Measurements from ENCODE around the gene RNF41.

RNF41 gene

DNA sequence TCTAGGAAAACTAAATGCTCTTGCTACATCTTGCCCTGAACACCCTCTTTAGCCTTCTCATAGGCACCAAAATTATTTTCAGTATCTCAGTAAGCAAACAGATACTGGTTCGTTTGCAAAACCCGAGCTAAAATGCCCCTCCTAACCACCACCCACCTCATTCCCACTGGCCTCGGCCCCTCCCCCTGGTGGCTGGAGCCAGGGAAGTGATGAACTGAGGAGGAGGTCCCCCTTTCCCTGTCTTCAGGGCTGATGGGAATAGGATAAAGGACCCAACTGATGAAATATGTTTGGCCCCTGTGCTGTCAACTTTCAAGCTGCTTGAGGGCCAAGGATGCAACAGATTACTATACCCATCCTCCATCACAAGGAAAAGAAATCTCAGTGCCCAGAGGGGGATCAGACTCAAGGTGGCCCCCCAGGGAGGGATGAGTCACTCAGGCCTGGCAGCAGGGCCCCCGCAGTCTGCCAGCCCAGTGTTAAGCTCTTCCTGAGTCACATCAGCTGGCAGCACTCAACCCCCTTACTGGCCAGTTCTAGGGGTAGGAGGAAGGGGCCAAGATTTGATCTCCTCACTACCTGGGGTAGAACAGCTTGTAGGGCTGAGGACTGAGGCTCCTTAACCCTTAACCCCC lies 34.7 kb upstream of the RNF41 start:
- Histone ChIP-seq H3K36me3 (ENCODE audit: control insufficient read depth, low read length) (peaks cover 57% of the 10 kb centered on the region), H3K4me1 (ENCODE audit: control insufficient read depth, low read length) (peaks cover 20% of the 10 kb centered on the region), H4K20me1 (ENCODE audit: control insufficient read depth, insufficient read depth, low read depth, low read length) (no peaks in the 10 kb centered on the region), H3K27me3 (ENCODE audit: control insufficient read depth, low read length) (no peaks in the 10 kb centered on the region), H3F3A (ENCODE audit: control insufficient read depth, insufficient read depth) (peaks cover 3% of the 10 kb centered on the region), H3K4me3 (ENCODE audit: low read length) (peak overlapping the region; percentile 100; the same call in 1 of the 2 replicates), H3K9me2 (replicated peaks; ENCODE audit: control insufficient read depth, low read length) (no peaks in the 10 kb centered on the region), H3K9me3 (ENCODE audit: control insufficient read depth, insufficient read depth, low read length) (no peaks in the 10 kb centered on the region), H3K79me2 (ENCODE audit: control insufficient read depth, low read length) (peaks cover 25% of the 10 kb centered on the region), H3K27ac (ENCODE audit: low read depth, low read length) (no peak overlapping the region), H3K4me2 (ENCODE audit: low read length) (peak overlapping the region; percentile 100)
- TF ChIP-seq, protein P1, sequence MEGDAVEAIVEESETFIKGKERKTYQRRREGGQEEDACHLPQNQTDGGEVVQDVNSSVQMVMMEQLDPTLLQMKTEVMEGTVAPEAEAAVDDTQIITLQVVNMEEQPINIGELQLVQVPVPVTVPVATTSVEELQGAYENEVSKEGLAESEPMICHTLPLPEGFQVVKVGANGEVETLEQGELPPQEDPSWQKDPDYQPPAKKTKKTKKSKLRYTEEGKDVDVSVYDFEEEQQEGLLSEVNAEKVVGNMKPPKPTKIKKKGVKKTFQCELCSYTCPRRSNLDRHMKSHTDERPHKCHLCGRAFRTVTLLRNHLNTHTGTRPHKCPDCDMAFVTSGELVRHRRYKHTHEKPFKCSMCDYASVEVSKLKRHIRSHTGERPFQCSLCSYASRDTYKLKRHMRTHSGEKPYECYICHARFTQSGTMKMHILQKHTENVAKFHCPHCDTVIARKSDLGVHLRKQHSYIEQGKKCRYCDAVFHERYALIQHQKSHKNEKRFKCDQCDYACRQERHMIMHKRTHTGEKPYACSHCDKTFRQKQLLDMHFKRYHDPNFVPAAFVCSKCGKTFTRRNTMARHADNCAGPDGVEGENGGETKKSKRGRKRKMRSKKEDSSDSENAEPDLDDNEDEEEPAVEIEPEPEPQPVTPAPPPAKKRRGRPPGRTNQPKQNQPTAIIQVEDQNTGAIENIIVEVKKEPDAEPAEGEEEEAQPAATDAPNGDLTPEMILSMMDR (IDR thresholded peaks at IDR 0.05; ENCODE audit: low read depth, low read length, poor library complexity, severe bottlenecking): no peak
- TF ChIP-seq EZH2phosphoT487 (IDR thresholded peaks at IDR 0.05; ENCODE audit: borderline replicate concordance, low read length): no peak

DNA sequence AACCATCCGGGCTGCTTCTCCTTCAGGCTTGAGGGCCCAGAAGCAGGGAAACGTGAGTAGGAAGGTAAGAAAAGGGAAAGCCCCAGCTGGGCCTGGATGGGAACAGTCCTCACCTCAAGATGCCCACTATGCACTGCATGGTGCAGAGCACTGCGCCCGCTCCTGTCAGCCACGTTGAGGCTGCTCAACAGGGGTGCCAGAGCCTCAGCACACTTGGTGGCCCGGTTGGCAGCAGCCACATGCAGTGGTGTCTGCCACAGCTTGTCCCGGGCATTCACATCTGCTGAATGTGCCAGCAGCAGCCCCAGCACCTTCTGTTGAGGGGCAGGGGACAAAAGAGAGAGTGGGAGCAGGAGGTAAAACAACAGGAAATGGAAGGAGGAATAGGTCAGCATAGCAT lies 33.9 kb upstream of the RNF41 start:
- Histone ChIP-seq H3K4me2 (ENCODE audit: low read length) (no peak overlapping the region), H3K79me2 (ENCODE audit: control insufficient read depth, low read length) (peaks cover 25% of the 10 kb centered on the region), H3K9me3 (ENCODE audit: control insufficient read depth, insufficient read depth, low read length) (no peaks in the 10 kb centered on the region), H4K20me1 (ENCODE audit: control insufficient read depth, insufficient read depth, low read depth, low read length) (no peaks in the 10 kb centered on the region), H3K27ac (ENCODE audit: low read depth, low read length) (no peak overlapping the region), H3K4me1 (ENCODE audit: control insufficient read depth, low read length) (peaks cover 20% of the 10 kb centered on the region), H3K9me2 (replicated peaks; ENCODE audit: control insufficient read depth, low read length) (no peaks in the 10 kb centered on the region), H3F3A (ENCODE audit: control insufficient read depth, insufficient read depth) (peaks cover 3% of the 10 kb centered on the region), H3K36me3 (ENCODE audit: control insufficient read depth, low read length) (peaks cover 57% of the 10 kb centered on the region), H3K4me3 (ENCODE audit: low read length) (no peak overlapping the region), H3K27me3 (ENCODE audit: control insufficient read depth, low read length) (no peaks in the 10 kb centered on the region)
- no peak for TF ChIP-seq EZH2phosphoT487 (IDR thresholded peaks at IDR 0.05; ENCODE audit: borderline replicate concordance, low read length)
- TF ChIP-seq, protein P1 (IDR thresholded peaks at IDR 0.05; ENCODE audit: low read depth, low read length, poor library complexity, severe bottlenecking): no peak

DNA sequence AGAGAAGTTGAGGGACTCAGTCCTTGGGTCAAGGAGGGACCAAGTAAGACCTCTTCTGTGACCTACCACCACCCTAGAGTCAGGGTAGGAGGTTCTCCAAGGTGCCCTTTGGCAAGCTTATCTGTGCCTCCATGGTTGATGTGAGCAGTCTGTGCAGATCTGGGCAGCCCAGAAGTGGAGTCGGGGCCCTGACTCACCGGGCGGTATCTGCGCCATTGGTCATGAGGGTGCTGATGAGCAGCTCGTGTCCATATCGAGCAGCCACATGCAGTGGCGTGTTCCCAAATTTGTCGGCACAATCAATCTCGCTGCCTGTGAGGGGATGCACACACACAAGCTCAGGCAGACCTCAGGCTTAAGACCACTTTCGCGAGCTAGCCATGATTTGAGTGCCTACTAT lies 31.4 kb upstream of the RNF41 start:
- peaks cover 69% of the 10 kb centered on the region for H3K36me3 ChIP-seq (ENCODE audit: control insufficient read depth, low read length)
- no peaks in the 10 kb centered on the region for H3K27me3 ChIP-seq (ENCODE audit: control insufficient read depth, low read length)
- no peak overlapping the region for H3K4me2 ChIP-seq (ENCODE audit: low read length)
- H4K20me1 ChIP-seq (ENCODE audit: control insufficient read depth, insufficient read depth, low read depth, low read length): no peaks in the 10 kb centered on the region
- peaks cover 22% of the 10 kb centered on the region for H3K79me2 ChIP-seq (ENCODE audit: control insufficient read depth, low read length)
- H3K9me2 ChIP-seq (replicated peaks; ENCODE audit: control insufficient read depth, low read length): no peaks in the 10 kb centered on the region
- H3K27ac ChIP-seq (ENCODE audit: low read depth, low read length): no peak overlapping the region
- peaks cover 13% of the 10 kb centered on the region for H3K4me1 ChIP-seq (ENCODE audit: control insufficient read depth, low read length)
- TF ChIP-seq, protein P1 (IDR thresholded peaks at IDR 0.05; ENCODE audit: low read depth, low read length, poor library complexity, severe bottlenecking): no peak
- no peak for TF ChIP-seq EZH2phosphoT487 (IDR thresholded peaks at IDR 0.05; ENCODE audit: borderline replicate concordance, low read length)
- no peaks in the 10 kb centered on the region for H3K9me3 ChIP-seq (ENCODE audit: control insufficient read depth, insufficient read depth, low read length)
- no peak overlapping the region for H3K4me3 ChIP-seq (ENCODE audit: low read length)
- H3F3A ChIP-seq (ENCODE audit: control insufficient read depth, insufficient read depth): no peaks in the 10 kb centered on the region
